WTC11 (cell line): ENCODE results near the gene VSTM2L.

Experiments used
- ATF2 ChIP-seq: sonication (generic); formaldehyde crosslinking; IDR thresholded peaks from 2 replicates; pipeline ENCODE4 v1.8.1; 2022; ENCODE audit warnings: low read depth, missing genetic modification reagents, borderline replicate concordance
- CTCF ChIP-seq: fragments of 200-600 bp; IDR thresholded peaks from 2 replicates; pipeline ENCODE4 v1.8.0; 2022; ENCODE audit warnings: antibody characterized with exemption
- ETV6 ChIP-seq: sonication (generic); formaldehyde crosslinking; IDR thresholded peaks from 2 replicates; pipeline ENCODE4 v1.8.1; 2022; ENCODE audit warnings: mild to moderate bottlenecking, missing genetic modification reagents
- IRF2 ChIP-seq: sonication (generic); formaldehyde crosslinking; IDR thresholded peaks from 2 replicates; pipeline ENCODE4 v1.8.0; 2022; ENCODE audit warnings: low read depth, missing genetic modification reagents, borderline replicate concordance
- MAX ChIP-seq: sonication (generic); formaldehyde crosslinking; IDR thresholded peaks from 2 replicates; pipeline ENCODE4 v1.8.0; 2022; ENCODE audit warnings: mild to moderate bottlenecking, missing genetic modification reagents
- MYBL2 ChIP-seq: sonication (generic); formaldehyde crosslinking; IDR thresholded peaks from 2 replicates; pipeline ENCODE4 v1.8.1; 2023; ENCODE audit warnings: mild to moderate bottlenecking, moderate library complexity, missing genetic modification reagents
- NFATC4 ChIP-seq: fragments of 250-450 bp; sonication (Bioruptor Pico); IDR thresholded peaks from 2 replicates; pipeline ENCODE4 v1.9.0; 2021; ENCODE audit warnings: mild to moderate bottlenecking
- TCF7 ChIP-seq: sonication (generic); formaldehyde crosslinking; IDR thresholded peaks from 2 replicates; pipeline ENCODE4 v1.8.0; 2022; ENCODE audit warnings: mild to moderate bottlenecking, low read depth, missing genetic modification reagents, moderate library complexity
- TEAD4 ChIP-seq: sonication (generic); formaldehyde crosslinking; IDR thresholded peaks from 2 replicates; pipeline ENCODE4 v1.8.0; 2022; ENCODE audit warnings: mild to moderate bottlenecking, missing genetic modification reagents
- ZBTB21 ChIP-seq: sonication (generic); formaldehyde crosslinking; IDR thresholded peaks from 2 replicates; pipeline ENCODE4 v1.8.1; 2023; ENCODE audit warnings: mild to moderate bottlenecking, missing genetic modification reagents, borderline replicate concordance
- TF ChIP-seq, protein P1 (sequence below): sonication (generic); formaldehyde crosslinking; IDR thresholded peaks from 2 replicates; pipeline ENCODE4 v1.8.1; 2022; ENCODE audit warnings: mild to moderate bottlenecking, missing genetic modification reagents, moderate library complexity, borderline replicate concordance
- TF ChIP-seq, protein P2 (sequence below): sonication (generic); formaldehyde crosslinking; IDR thresholded peaks from 2 replicates; pipeline ENCODE4 v1.8.0; 2023; ENCODE audit warnings: missing genetic modification reagents
- TF ChIP-seq, protein P3 (sequence below): sonication (generic); formaldehyde crosslinking; IDR thresholded peaks from 2 replicates; pipeline ENCODE4 v1.8.0; 2022; ENCODE audit warnings: mild to moderate bottlenecking, missing genetic modification reagents
- TF ChIP-seq, protein P4 (sequence below): sonication (generic); formaldehyde crosslinking; IDR thresholded peaks from 2 replicates; pipeline ENCODE4 v1.8.1; 2022; ENCODE audit warnings: low read depth, mild to moderate bottlenecking, moderate library complexity, missing genetic modification reagents, borderline replicate concordance

DNA sequence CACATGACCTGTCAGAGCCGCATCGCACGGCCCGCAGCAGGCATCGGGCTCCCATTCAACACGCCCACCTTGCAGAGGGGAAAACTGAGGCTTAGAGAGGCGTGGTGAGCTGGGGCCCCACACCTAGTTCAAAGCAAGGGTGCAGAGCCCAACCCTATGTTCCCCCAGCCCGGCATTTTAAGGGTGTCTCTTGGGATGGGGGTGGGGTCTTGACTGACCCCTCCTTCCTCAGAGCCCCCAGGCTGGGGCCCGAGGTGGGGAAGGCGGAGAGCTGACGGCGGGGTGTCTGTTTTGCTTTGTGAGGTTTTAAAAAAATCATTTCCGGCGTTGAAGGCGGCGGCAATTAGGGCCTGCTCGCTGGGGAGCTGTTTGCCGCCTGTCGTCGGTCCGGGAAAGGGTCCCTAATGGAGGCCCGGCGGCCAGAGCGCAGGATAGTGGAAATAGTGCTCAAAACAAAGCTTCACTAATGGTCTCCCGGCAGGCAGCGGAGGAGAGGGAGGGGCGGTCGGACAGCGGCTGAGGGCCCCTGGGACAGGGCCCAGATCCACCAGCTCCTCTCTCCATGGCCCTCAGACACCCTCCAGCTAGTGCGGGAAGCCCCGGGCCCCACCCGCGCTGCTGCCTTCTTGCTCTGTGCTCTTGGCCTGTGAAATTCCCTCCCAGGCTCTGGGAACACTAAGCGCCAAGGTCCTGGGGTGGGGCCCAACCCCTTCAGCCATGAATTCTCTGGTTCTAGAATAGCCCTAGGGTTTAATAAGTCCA lies 11.9 kb downstream of the VSTM2L start:
- TF ChIP-seq, protein P1, sequence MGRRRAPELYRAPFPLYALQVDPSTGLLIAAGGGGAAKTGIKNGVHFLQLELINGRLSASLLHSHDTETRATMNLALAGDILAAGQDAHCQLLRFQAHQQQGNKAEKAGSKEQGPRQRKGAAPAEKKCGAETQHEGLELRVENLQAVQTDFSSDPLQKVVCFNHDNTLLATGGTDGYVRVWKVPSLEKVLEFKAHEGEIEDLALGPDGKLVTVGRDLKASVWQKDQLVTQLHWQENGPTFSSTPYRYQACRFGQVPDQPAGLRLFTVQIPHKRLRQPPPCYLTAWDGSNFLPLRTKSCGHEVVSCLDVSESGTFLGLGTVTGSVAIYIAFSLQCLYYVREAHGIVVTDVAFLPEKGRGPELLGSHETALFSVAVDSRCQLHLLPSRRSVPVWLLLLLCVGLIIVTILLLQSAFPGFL, result no peak
- TF ChIP-seq, protein P2, sequence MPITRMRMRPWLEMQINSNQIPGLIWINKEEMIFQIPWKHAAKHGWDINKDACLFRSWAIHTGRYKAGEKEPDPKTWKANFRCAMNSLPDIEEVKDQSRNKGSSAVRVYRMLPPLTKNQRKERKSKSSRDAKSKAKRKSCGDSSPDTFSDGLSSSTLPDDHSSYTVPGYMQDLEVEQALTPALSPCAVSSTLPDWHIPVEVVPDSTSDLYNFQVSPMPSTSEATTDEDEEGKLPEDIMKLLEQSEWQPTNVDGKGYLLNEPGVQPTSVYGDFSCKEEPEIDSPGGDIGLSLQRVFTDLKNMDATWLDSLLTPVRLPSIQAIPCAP, result no peak
- TF ChIP-seq CTCF (no peak), ZBTB21 (CRISPR knock-in tag) (no peak), IRF2 (CRISPR knock-in tag) (no peak), NFATC4 (CRISPR knock-in tag) (no peak), MAX (CRISPR knock-in tag) (0 out of 2 replicates have a peak, but pooled peaks have one; percentile 13), ETV6 (CRISPR knock-in tag) (0 out of 2 replicates have a peak, but pooled peaks have one; percentile 34), TCF7 (no peak), TEAD4 (no peak), ATF2 (CRISPR knock-in tag) (no peak), MYBL2 (CRISPR knock-in tag) (0 out of 2 replicates have a peak, but pooled peaks have one; percentile 53)
- TF ChIP-seq, protein P3, sequence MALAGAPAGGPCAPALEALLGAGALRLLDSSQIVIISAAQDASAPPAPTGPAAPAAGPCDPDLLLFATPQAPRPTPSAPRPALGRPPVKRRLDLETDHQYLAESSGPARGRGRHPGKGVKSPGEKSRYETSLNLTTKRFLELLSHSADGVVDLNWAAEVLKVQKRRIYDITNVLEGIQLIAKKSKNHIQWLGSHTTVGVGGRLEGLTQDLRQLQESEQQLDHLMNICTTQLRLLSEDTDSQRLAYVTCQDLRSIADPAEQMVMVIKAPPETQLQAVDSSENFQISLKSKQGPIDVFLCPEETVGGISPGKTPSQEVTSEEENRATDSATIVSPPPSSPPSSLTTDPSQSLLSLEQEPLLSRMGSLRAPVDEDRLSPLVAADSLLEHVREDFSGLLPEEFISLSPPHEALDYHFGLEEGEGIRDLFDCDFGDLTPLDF (CRISPR knock-in tag), result no peak
- TF ChIP-seq, protein P4, sequence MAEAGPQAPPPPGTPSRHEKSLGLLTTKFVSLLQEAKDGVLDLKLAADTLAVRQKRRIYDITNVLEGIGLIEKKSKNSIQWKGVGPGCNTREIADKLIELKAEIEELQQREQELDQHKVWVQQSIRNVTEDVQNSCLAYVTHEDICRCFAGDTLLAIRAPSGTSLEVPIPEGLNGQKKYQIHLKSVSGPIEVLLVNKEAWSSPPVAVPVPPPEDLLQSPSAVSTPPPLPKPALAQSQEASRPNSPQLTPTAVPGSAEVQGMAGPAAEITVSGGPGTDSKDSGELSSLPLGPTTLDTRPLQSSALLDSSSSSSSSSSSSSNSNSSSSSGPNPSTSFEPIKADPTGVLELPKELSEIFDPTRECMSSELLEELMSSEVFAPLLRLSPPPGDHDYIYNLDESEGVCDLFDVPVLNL (CRISPR knock-in tag), result no peak
